KG1 (cell line): Measurements from ENCODE around the gene AXIN2.

Experiments
- DNase-seq: peaks from one replicate; lab custom pipeline; 2025; lab: John Stamatoyannopoulos, UW

AXIN2 gene

GRCh38 chr17:65561452-65562205, at the start of gene AXIN2:
Gene AXIN2, minus strand, starts transcription at chr17:65561648. Its CDS starts 3,028 bp downstream, at chr17:65558620.
- no peak for DNase-seq

- no peak for DNase-seq
These were observed 48.3 kb upstream of the AXIN2 start for GRCh38 chr17:65609749-65610148.

- no peak for DNase-seq
These were observed 47.8 kb upstream of the AXIN2 start for GRCh38 chr17:65609286-65609685.

GRCh38 chr17:65604070-65604469, 42.6 kb upstream of the AXIN2 start:
- DNase-seq, result no peak

GRCh38 chr17:65601881-65602280, 40.4 kb upstream of the AXIN2 start:
- no peak for DNase-seq

GRCh38 chr17:65601145-65601544, 39.7 kb upstream of the AXIN2 start:
- DNase-seq, result no peak

GRCh38 chr17:65600518-65600917, 39.1 kb upstream of the AXIN2 start:
- no peak for DNase-seq

- DNase-seq, result no peak
These were observed 38.2 kb upstream of the AXIN2 start for GRCh38 chr17:65599650-65600049.

GRCh38 chr17:65598746-65599145, 37.3 kb upstream of the AXIN2 start:
- no peak for DNase-seq

- DNase-seq, result no peak
These were observed 33.7 kb upstream of the AXIN2 start for GRCh38 chr17:65595071-65595656.

GRCh38 chr17:65593855-65594845, 32.7 kb upstream of the AXIN2 start:
- DNase-seq, result no peak

- no peak for DNase-seq
These were observed 31.8 kb upstream of the AXIN2 start for GRCh38 chr17:65593092-65593854.

- DNase-seq, result no peak
These were observed 30.9 kb upstream of the AXIN2 start for GRCh38 chr17:65592125-65592965.

GRCh38 chr17:65589321-65589720, 27.9 kb upstream of the AXIN2 start:
- DNase-seq, result no peak

- DNase-seq, result no peak
These were observed 26.8 kb upstream of the AXIN2 start for GRCh38 chr17:65588181-65588808.

GRCh38 chr17:65587534-65588180, 26.2 kb upstream of the AXIN2 start:
- DNase-seq, result no peak

- DNase-seq, result no peak
These were observed 25.5 kb upstream of the AXIN2 start for GRCh38 chr17:65586899-65587298.

GRCh38 chr17:65584604-65585521, 23.4 kb upstream of the AXIN2 start:
- DNase-seq, result no peak
